Activated CD4-positive, alpha-beta T cell treated with anti-CD3 and anti-CD28 coated beads, Interleukin-2, amount 50 U/mL, for 24 hours (primary cell): ENCODE measurements around the gene KERA.
"Not testable (repeated sequence)": the region's sequence is repeated elsewhere in the genome, so short reads cannot be mapped to it uniquely, and the experiment has no call there.

ENCODE experiments used
- DNase-seq, 2 donors: peaks; one replicate each; pipeline ENCODE4 v3.0.0-alpha.2; 2020; ENCODE audit warnings: low read depth in 1 of 2, low spot score in 1 of 2

Gene KERA, protein sequence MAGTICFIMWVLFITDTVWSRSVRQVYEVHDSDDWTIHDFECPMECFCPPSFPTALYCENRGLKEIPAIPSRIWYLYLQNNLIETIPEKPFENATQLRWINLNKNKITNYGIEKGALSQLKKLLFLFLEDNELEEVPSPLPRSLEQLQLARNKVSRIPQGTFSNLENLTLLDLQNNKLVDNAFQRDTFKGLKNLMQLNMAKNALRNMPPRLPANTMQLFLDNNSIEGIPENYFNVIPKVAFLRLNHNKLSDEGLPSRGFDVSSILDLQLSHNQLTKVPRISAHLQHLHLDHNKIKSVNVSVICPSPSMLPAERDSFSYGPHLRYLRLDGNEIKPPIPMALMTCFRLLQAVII

GRCh38 chr12:91057368-91058165 lies at the start of gene KERA:
Gene KERA (minus strand): TSS chr12:91058024. CDS start chr12:91056281, 1,743 bp downstream.
- no peak for DNase-seq

DNA sequence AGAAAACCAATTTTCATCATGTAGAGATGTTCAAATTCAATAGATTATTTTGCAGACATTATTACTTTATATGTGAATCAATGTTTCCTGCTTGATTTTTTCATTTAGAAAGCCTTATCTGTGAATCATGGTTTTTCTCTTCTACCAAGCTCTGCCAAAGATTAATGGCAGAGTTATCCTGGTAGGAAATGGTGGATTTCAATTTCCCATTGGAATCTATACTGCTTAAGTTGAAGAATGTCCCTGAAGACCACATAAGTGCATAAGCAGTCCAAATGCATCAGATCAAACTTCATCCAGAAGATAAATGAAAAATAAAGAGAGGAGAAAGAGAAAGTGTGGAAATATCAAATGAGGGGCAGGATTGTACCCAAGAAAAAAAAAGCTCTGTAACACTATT lies 48.5 kb upstream of the KERA start:
- no peak for DNase-seq

DNA sequence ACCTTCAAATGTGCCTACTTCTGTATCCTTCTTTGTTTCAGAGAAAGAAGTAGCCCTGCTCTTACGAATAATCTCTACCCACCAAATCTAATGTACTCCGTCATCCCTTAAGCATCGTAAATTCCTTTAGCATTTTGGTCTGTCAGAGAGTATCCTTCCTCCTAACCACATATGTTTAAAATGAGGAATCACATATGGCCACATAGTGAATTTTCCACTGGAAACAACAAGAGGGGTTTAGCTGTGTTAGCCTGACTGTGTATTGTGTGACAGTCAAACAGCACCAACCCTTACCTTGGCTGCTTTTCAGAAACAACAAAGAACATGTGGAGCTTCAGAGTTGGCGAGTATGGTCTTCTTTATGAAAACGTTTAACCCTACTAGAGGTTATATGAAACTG lies 48.0 kb upstream of the KERA start:
- DNase-seq: no peak

GRCh38 chr12:91104812-91105466 lies 47.1 kb upstream of the KERA start:
- DNase-seq: no peak

- no peak for DNase-seq
Measured at GRCh38 chr12:91103624-91104023, 45.8 kb upstream of the KERA start.

DNA sequence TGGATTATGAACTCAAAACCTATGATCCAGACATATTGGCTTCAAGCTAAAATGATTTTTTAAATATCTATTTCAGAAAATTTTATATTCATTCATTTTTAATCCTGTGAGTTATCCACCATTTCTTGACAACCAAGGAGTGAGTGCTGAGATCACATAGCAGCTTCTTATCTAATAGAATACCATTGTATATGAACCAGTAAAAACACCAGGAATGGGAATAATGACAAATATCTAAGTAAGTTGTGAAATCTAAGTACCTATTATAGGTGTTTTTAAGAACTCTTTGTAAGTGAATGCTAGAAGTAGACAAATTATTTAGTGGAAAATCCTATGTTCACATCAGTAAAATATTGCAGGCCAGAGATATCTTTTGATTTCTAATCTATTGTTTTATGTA lies 45.3 kb upstream of the KERA start:
- no peak for DNase-seq

- no peak for DNase-seq
Measured at GRCh38 chr12:91100906-91101305, 43.1 kb upstream of the KERA start.

DNA sequence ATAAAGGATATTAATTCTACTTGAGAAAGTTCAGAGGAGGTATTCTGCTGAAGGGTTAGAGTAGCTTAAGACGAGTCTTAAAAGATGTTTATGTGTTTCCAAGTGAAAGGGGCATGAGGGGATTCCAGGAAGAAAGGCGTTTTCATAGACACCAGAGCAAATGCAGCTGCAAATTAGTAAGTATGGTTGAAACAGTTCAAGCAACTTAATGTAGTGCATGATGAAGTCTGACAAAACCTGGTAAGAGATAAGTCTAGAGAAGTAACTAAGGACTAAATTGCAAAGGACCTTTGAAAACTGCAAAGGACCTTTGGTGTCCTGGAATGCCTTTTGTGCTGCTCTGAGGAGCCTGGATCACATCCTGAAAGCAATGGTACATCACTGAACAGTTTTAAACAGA lies 42.0 kb upstream of the KERA start:
- DNase-seq: no peak

DNA sequence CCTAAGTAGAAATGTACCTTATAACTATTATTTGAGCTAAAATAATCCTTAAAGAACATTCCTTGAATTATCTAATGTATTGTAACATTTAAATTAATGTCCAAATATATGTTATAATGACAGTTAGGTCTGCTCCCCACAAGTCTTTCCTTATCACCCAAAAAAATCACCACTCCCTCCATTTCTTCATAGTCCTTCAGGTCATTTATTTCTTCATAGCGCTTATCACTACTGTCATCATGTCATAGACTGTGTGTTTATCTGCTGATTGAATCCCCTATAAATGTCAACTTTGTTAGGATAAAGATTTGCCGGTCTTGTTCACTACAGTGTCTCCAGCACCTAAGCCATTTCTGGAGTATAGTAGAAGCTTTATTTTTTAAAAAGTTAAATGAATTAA lies 41.5 kb upstream of the KERA start:
- no peak for DNase-seq

DNA sequence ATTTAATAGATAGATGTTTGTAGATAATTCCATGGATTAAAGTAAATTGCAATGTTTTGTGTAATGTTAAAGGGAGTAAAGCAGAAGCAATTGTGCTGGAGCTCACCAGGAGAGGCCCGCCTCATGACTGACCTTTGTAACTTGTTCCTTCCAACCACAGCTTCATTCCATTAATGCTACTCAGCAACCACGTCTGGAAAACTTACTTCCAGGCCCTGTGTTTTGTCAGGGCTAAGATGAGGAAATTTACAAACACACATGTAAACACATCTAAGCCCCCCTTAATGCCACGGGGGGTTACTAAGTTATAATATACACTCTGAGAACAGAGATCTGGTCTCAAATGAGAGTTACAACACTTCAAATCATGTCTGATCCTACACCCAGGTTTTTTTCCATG lies 41.1 kb upstream of the KERA start:
- DNase-seq: no peak

GRCh38 chr12:91098461-91098860 lies 40.6 kb upstream of the KERA start:
- no peak for DNase-seq

- DNase-seq: no peak
Measured at GRCh38 chr12:91094957-91095356, 37.1 kb upstream of the KERA start.

DNA sequence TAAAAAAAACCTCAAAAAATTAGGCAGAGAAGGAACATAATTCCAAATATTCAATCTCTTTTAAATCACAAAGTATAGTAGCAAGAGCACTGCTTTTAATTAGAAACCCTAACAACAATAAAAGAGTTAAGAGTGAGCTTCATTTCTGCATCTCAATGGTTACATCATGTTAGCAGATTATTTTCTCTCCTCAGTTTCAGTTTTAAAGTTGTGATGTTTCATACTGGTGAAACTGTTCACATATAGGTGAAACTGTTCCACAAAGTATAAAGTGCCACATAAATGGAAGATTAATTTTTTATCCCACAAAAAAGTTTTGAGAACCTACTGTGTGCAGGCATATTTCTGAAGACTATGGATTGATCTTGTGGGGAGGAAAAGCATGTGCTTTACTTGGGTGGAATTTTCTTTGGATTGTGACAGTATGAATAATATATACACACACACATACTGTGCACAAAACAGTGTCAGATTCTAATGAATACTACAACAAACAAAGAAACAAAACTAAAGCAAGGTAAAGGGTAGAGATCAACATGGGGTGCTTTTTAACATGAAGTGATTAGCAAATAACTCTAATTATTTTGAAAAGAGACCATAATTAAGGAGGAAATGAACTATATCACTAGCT lies 36.3 kb upstream of the KERA start:
- no peak for DNase-seq

GRCh38 chr12:91093341-91093740 lies 35.5 kb upstream of the KERA start:
- no peak for DNase-seq

DNA sequence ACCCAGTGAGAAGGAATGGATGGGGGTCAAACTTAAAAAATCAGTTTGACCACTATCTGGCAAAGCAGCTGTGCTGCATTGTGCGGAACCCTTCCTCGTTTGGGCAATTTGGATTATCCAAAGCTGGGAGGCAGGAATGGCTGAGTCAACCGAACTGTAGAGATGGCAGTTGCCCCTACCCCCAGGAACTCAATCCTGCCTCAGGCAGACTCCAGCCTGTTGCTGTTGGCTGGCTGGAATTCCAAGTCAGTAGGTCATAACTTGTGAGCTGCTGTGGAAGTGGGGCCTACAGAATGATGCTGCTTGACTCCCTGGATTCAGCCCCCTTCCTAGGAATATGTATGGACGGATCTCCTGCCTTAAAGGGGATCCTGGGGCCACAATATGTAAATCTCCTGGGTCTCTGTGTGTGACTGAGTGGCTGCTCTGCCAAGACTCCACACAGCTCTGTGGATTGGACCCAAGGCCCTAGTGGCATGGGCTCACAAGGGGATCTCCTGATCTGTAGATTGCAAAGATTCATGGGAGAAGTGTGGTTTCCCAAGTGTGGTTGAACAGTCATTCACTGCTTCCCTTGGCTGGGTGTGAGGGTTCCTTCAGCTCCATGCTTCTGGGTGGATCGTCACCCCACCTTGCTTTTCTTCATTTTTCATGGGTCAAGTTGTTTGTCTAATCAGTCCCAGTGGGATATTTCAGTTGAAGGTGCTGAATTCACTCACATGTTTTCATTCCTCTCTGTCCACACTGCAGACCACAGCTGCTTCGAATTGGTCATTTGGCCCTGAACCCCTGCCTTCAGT lies 34.3 kb upstream of the KERA start:
- no peak for DNase-seq

DNA sequence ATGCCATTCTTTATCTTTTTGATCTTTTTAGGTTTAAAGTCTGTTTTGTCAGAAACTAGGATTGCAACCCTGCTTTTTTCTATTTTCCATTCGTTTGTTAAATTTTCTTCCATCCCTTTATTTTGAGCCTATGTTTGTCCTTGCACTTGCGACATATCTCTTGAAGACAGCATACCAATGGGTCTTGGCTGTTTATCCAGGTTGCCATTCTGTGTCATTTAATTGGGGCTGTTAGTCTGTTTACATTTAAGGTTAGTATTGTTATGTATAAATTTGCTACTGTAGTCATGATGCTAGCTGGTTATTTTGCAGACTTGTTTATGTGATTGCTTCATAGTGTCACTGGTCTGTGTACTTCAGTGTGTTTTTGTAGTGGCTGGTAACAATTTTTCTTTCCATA lies 32.1 kb upstream of the KERA start:
- not testable (repeated sequence) for DNase-seq

DNA sequence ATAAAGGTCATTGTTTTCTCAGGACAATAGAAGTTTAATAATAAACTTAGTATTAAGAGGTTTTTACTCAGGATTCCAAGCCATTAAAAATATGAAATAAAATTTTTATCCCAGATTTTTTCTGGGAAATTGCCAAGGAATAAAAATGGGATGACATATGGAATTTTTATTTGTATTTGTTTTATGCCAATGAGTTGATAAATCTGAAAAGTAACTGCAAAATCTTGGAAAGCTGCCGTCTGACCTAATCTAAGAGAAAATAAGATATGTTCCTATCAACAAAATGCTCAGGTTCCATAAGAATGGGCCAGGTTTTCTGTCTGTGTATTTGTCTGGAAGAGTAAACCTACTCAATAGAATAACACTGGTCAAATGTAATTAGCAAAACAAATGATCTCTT lies 22.2 kb upstream of the KERA start:
- no peak for DNase-seq

DNA sequence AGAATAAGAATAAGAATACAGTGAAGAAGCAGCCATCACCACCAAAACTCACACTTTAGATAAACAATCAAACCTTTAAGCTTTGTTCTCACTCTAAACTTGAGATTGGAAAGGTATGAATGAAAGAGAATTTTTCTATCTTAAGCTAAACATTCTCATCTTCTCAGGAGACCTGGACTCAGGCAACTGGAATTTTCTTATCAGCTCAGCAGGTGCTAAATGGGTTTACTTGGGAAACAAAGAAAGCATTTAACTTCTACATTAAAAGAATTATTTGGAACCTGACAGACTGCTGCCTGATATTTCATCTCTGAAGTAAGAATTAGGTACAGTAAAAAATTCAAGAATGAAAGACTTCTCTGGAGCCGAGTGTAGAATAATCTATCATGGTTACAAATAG lies 20.7 kb upstream of the KERA start:
- DNase-seq: no peak

- no peak for DNase-seq
Measured at GRCh38 chr12:91077228-91077954, 19.6 kb upstream of the KERA start.

DNA sequence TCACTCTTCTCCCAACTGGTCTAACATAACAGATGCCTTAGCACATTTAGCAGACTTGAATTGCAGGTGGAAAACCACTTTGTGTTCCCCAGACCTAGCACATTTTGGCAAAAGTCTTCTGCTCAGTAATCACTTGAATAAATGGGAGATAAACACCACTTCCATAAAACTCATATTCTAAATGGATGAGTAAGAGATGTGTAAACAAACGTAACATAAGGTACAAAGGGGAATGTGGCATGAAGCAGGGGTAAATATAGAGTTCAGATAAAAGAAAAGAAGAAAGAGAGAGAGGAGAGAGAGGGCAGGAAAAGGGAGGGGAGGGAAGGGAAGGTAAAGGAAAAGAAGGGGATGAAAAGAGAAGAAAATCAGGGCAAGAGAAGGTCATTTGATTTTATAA lies 17.0 kb upstream of the KERA start:
- DNase-seq: no peak
